ENCODE data around the gene NDUFS5. TPM values are rescaled to one million over a fixed set of nuclear protein-coding genes. Genes with fewer than 3 reads are reported as not detected.
A peak's percentile ranks its signal among the peaks of the same experiment; 100 is the strongest.
"Not testable (repeated sequence)": the region's sequence is repeated elsewhere in the genome, so short reads cannot be mapped to it uniquely, and the experiment has no call there.

NDUFS5 gene
- total RNA-seq, 2 donors from 2014 or later, result 114 to 199 TPM

DNA sequence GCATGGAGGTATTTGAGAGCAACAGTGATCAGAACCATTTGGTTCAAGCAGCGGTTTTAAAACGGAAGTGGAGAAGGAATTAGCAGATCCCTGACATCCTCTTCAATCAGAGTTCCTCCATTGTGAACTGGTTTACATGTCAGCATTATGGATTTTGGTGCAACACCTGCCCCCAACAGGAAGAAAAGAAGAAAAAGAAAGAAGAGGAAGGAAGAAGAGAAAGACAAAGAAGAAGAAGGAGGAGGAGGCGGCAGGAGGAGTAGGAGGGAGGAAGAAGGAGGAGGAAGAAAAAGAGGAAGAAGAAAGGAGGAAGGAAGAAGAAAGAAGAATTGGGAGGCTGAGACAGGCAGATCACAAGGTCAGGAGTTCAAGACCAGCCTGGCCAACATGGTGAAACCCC lies 17.4 kb downstream of the NDUFS5 start:
- Mint-ChIP-seq H3K4me3 (no peak overlapping the region), H3K27me3 (no peaks in the 10 kb centered on the region), H3K4me1 (peaks cover 5% of the 10 kb centered on the region), H3K27ac (peak overlapping the region; percentile 34), H3K9me3 (no peaks in the 10 kb centered on the region), H3K36me3 (ENCODE audit: low read depth) (peaks cover 29% of the 10 kb centered on the region)
- no peak for ATAC-seq (replicated peaks)

- no peak overlapping the region for H3K27ac Mint-ChIP-seq
- no peaks in the 10 kb centered on the region for H3K9me3 Mint-ChIP-seq
- no peaks in the 10 kb centered on the region for H3K4me1 Mint-ChIP-seq
- ATAC-seq (replicated peaks), result no peak
- H3K36me3 Mint-ChIP-seq (ENCODE audit: low read depth), result peaks cover 23% of the 10 kb centered on the region
- H3K4me3 Mint-ChIP-seq, result no peak overlapping the region
- no peaks in the 10 kb centered on the region for H3K27me3 Mint-ChIP-seq
Measured at GRCh38 chr1:39044762-39045161, 18.6 kb downstream of the NDUFS5 start.

GRCh38 chr1:39045231-39045630 lies 19.1 kb downstream of the NDUFS5 start:
- H3K36me3 Mint-ChIP-seq (ENCODE audit: low read depth), result peaks cover 23% of the 10 kb centered on the region
- H3K27me3 Mint-ChIP-seq, result no peaks in the 10 kb centered on the region
- no peaks in the 10 kb centered on the region for H3K4me1 Mint-ChIP-seq
- no peaks in the 10 kb centered on the region for H3K9me3 Mint-ChIP-seq
- no peak overlapping the region for H3K27ac Mint-ChIP-seq
- no peak overlapping the region for H3K4me3 Mint-ChIP-seq
- ATAC-seq (replicated peaks), result no peak

DNA sequence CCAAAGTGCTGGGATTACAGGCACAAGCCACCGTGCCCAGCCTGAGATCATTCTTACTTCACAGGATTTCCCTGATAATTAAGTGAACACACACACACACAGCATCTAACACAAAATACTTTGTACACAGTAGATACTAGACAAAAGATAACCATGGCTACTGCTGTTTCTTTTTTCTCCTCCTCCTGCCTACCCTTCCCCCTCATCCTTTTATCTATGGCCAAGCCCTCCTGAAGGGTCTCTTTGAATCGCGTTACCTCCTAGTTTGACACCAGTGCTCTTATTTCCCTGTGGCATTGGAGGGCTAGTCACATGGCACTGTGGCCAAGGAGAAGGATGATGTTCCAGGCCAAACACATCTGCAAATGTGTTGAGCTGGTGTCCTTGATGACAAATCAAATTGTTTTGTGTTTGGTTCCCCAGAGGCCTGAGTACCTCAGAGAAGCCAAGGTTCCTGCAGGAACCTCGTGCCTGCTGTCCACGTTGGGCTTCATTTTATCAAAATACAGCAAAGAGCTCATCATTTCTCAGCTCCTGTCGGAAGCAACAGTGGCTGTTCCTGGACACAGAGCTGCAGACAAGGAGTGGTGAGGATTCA lies 20.6 kb downstream of the NDUFS5 start:
- no peak overlapping the region for H3K4me3 Mint-ChIP-seq
- H3K4me1 Mint-ChIP-seq, result no peaks in the 10 kb centered on the region
- no peak for ATAC-seq (replicated peaks)
- H3K36me3 Mint-ChIP-seq (ENCODE audit: low read depth), result peaks cover 16% of the 10 kb centered on the region
- no peaks in the 10 kb centered on the region for H3K27me3 Mint-ChIP-seq
- H3K27ac Mint-ChIP-seq, result no peak overlapping the region
- no peaks in the 10 kb centered on the region for H3K9me3 Mint-ChIP-seq

DNA sequence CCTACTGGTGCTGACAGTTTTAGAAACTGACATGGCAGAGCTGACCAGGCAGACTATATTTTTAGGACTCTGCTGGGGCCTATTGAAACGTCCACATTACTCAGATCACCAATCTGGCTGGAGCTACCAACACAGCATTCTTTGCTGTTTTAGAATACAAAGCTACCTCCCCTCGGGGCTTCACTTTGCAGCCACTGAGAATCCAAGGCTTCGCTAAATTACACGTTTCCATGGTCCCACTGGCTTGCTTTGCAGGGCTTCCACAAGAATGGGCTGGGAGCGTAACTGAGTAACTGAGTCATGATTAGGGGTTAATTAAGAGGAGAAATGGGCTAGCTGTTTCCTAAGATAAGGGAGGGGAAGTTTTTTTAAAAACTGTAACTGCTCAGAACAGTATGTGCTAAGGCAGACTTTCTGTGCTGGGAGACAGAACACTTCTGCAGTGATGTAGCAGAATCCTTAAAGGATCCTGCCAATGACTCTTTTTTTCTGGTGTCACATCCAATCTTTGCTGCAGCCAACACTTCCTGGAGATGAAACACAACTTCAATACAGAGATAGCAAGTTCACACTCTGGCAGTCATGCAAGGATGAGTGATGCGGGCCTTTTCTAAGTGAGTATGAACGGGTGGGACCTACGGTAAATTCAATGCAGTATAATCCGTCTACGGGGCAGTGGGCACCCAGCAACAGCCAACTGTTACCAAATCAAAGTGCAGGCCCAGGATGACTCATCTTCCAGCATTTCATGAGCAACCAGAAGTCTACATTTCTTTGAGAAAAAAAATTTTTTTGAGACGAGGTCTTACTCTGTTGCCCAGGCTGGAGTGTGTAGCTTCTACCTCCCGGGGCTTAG lies 21.5 kb downstream of the NDUFS5 start:
- no peaks in the 10 kb centered on the region for H3K27me3 Mint-ChIP-seq
- peaks cover 9% of the 10 kb centered on the region for H3K36me3 Mint-ChIP-seq (ENCODE audit: low read depth)
- H3K4me1 Mint-ChIP-seq, result no peaks in the 10 kb centered on the region
- H3K27ac Mint-ChIP-seq, result no peak overlapping the region
- peak; percentile 23 for ATAC-seq (replicated peaks)
- no peaks in the 10 kb centered on the region for H3K9me3 Mint-ChIP-seq
- no peak overlapping the region for H3K4me3 Mint-ChIP-seq

GRCh38 chr1:39048745-39049370 lies 22.7 kb downstream of the NDUFS5 start:
- Mint-ChIP-seq H3K9me3 (no peaks in the 10 kb centered on the region), H3K27me3 (no peaks in the 10 kb centered on the region), H3K4me3 (no peak overlapping the region), H3K36me3 (ENCODE audit: low read depth) (no peaks in the 10 kb centered on the region), H3K27ac (no peak overlapping the region), H3K4me1 (no peaks in the 10 kb centered on the region)
- no peak for ATAC-seq (replicated peaks)

DNA sequence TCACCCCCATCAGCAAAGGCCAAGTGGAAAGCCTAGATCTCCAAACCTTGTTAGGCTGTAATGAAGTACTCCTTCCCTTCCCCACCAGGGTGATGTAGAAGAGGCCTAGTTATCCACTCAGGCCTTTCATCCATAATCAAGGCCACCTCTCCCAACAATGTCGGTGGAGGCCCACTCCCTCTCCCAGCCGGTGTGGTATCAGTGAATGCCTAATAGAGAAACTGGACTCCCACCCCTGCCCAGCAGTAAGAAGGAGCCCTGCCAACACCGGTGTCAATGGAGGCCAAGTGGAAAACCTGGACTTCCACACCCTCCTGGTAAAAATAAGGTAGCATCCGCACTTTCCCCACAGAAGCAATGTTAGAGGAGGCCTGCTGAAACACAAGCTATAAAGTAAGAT lies 23.9 kb downstream of the NDUFS5 start:
- H3K27me3 Mint-ChIP-seq, result no peaks in the 10 kb centered on the region
- no peaks in the 10 kb centered on the region for H3K4me1 Mint-ChIP-seq
- H3K36me3 Mint-ChIP-seq (ENCODE audit: low read depth), result no peaks in the 10 kb centered on the region
- no peaks in the 10 kb centered on the region for H3K9me3 Mint-ChIP-seq
- no peak for ATAC-seq (replicated peaks)
- no peak overlapping the region for H3K27ac Mint-ChIP-seq
- no peak overlapping the region for H3K4me3 Mint-ChIP-seq

- not testable (repeated sequence) for H3K4me3 Mint-ChIP-seq; H3K4me1 Mint-ChIP-seq; H3K36me3 Mint-ChIP-seq (ENCODE audit: low read depth); ATAC-seq (replicated peaks); H3K27me3 Mint-ChIP-seq; H3K27ac Mint-ChIP-seq; H3K9me3 Mint-ChIP-seq
Measured at GRCh38 chr1:39051193-39051850, 25.2 kb downstream of the NDUFS5 start.

- Mint-ChIP-seq H3K4me1 (no peaks in the 10 kb centered on the region), H3K4me3 (no peak overlapping the region), H3K27ac (no peak overlapping the region), H3K36me3 (ENCODE audit: low read depth) (no peaks in the 10 kb centered on the region), H3K27me3 (no peaks in the 10 kb centered on the region), H3K9me3 (no peaks in the 10 kb centered on the region)
- ATAC-seq (replicated peaks), result no peak
Measured at GRCh38 chr1:39051956-39052355, 25.8 kb downstream of the NDUFS5 start.

DNA sequence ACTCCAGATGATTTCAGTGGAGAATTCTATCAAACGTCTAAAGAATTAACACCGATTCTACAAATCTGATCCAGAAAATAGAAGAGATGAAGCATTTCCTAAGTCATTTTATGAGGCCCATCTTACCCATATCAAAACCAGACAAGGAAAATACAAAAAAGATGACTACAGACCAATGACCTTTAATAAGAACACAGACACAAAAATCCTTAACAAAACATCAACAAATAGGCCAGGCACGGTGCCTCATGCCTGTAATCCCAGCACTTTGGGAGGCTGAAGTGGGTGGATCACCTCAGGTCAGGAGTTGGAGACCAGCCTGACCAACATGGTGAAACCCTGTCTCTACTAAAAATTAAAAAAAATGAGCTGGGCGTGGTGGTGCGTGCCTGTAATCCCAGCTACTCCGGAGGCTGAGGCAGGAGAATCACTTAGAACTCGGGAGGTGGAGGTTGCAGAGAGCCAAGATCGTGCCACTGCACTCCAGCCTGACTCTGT lies 29.1 kb downstream of the NDUFS5 start:
- H3K4me1 Mint-ChIP-seq; H3K36me3 Mint-ChIP-seq (ENCODE audit: low read depth); H3K27ac Mint-ChIP-seq; H3K9me3 Mint-ChIP-seq; ATAC-seq (replicated peaks); H3K27me3 Mint-ChIP-seq; H3K4me3 Mint-ChIP-seq: not testable (repeated sequence)

GRCh38 chr1:39061516-39061915 lies 35.4 kb downstream of the NDUFS5 start:
- not testable (repeated sequence) for H3K4me1 Mint-ChIP-seq; H3K36me3 Mint-ChIP-seq (ENCODE audit: low read depth); ATAC-seq (replicated peaks); H3K27me3 Mint-ChIP-seq; H3K9me3 Mint-ChIP-seq; H3K4me3 Mint-ChIP-seq; H3K27ac Mint-ChIP-seq

DNA sequence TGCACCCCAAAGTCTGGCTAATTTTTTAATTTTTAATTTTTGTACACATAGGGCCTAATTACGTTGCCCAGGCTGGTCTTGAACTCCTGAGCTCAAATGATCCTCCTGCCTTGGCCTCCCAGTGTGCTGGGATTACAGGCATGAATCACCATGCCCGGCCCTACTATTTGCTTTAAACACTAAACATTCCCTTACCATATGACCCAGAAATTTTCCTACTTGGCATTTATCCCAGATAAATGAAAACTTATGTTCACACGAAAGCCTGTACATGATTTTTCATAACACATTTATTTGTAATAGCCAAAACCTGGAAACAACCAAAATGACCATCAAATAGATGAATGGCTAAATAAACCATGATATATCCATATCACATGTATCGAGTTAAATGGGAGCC lies 35.8 kb downstream of the NDUFS5 start:
- Mint-ChIP-seq H3K36me3 (ENCODE audit: low read depth) (no peaks in the 10 kb centered on the region), H3K4me1 (peaks cover 4% of the 10 kb centered on the region), H3K4me3 (no peak overlapping the region), H3K9me3 (no peaks in the 10 kb centered on the region), H3K27ac (no peak overlapping the region), H3K27me3 (no peaks in the 10 kb centered on the region)
- no peak for ATAC-seq (replicated peaks)

GRCh38 chr1:39063191-39063590 lies 37.0 kb downstream of the NDUFS5 start:
- ATAC-seq (replicated peaks), result no peak
- H3K4me1 Mint-ChIP-seq, result peaks cover 4% of the 10 kb centered on the region
- H3K27ac Mint-ChIP-seq, result no peak overlapping the region
- no peaks in the 10 kb centered on the region for H3K27me3 Mint-ChIP-seq
- no peak overlapping the region for H3K4me3 Mint-ChIP-seq
- H3K36me3 Mint-ChIP-seq (ENCODE audit: low read depth), result no peaks in the 10 kb centered on the region
- no peaks in the 10 kb centered on the region for H3K9me3 Mint-ChIP-seq

- Mint-ChIP-seq H3K27me3 (no peaks in the 10 kb centered on the region), H3K4me3 (no peak overlapping the region), H3K9me3 (no peaks in the 10 kb centered on the region), H3K27ac (no peak overlapping the region), H3K4me1 (peaks cover 4% of the 10 kb centered on the region), H3K36me3 (ENCODE audit: low read depth) (no peaks in the 10 kb centered on the region)
- ATAC-seq (replicated peaks), result no peak
Measured at GRCh38 chr1:39063775-39064174, 37.6 kb downstream of the NDUFS5 start.
